ENCODE results near the gene BARHL1. TPM values are rescaled to one million over a fixed set of nuclear protein-coding genes. Genes with fewer than 3 reads are reported as not detected.

BARHL1 gene
- polyA plus RNA-seq, 1 of the 3 experiments (the other 2 are of a cell fraction), result not detected

GRCh38 chr9:132637801-132638200 is 55.4 kb downstream of the BARHL1 start:
- TF ChIP-seq NFIC (IDR thresholded peaks at IDR 0.05; ENCODE audit: borderline replicate concordance) (no peak), TEAD4 (IDR thresholded peaks at IDR 0.05; ENCODE audit: borderline replicate concordance, insufficient read depth) (no peak), ELF1 (IDR thresholded peaks at IDR 0.05) (no peak), POLR2AphosphoS5 (IDR thresholded peaks at IDR 0.05; ENCODE audit: low read depth, low read length) (no peak), USF2 (IDR thresholded peaks at IDR 0.05; ENCODE audit: borderline replicate concordance, low read depth, low read length) (no peak)
- Histone ChIP-seq H3F3A (replicated peaks; ENCODE audit: insufficient read depth) (peaks cover 4% of the 10 kb centered on the region), H3K9me3 (no peaks in the 10 kb centered on the region), H3K27me3 (ENCODE audit: insufficient read depth) (no peaks in the 10 kb centered on the region), H3K4me1 (ENCODE audit: control insufficient read depth in 1 of 2, insufficient read depth in 2 of 2, low read depth in 1 of 2, low read length in 1 of 2) (no peaks in the 10 kb centered on the region), H3K4me3 (ENCODE audit: low read depth in 2 of 2, low read length in 1 of 2) (no peak overlapping the region), H3K27ac (ENCODE audit: low read depth in 2 of 2, low read length in 1 of 2) (no peak overlapping the region), H3K9ac (no peak overlapping the region), H2AFZ (ENCODE audit: low read depth) (no peak overlapping the region), H3K79me2 (ENCODE audit: insufficient read depth) (no peaks in the 10 kb centered on the region), H3K36me3 (replicated peaks in 1 of 2; ENCODE audit: control insufficient read depth in 1 of 2, insufficient read depth in 2 of 2, low read length in 1 of 2) (peaks cover 40 to 71% of the 10 kb centered on the region in 2 experiments), H3K4me2 (no peak overlapping the region), H3K9me2 (no peaks in the 10 kb centered on the region), H4K20me1 (ENCODE audit: insufficient read depth) (no peaks in the 10 kb centered on the region)
- DNase-seq, result no peak
- WGBS (ENCODE audit: low lambda C conversion rate), result 91% methylated on average over 12 of the region's 12 CpGs
- ChIA-PET CTCF (no interaction called here), POLR2A (no interaction called here)

- CTCF ChIA-PET, result no interaction called here
- no peak overlapping the region for H3K4me2 ChIP-seq
- POLR2A ChIA-PET, result no interaction called here
- TF ChIP-seq NFIC (IDR thresholded peaks at IDR 0.05; ENCODE audit: borderline replicate concordance), result no peak
- TF ChIP-seq ELF1 (IDR thresholded peaks at IDR 0.05), result no peak
- TF ChIP-seq GATA2 (CRISPR knock-in tag; IDR thresholded peaks at IDR 0.05), result no peak
- TF ChIP-seq JUND (IDR thresholded peaks at IDR 0.05), result no peak
- TF ChIP-seq SIN3A (IDR thresholded peaks at IDR 0.05; ENCODE audit: borderline replicate concordance, low read depth, low read length), result no peak
- TF ChIP-seq USF2 (IDR thresholded peaks at IDR 0.05; ENCODE audit: borderline replicate concordance, low read depth, low read length), result no peak
- no peak for TF ChIP-seq RFX5 (IDR thresholded peaks at IDR 0.05; ENCODE audit: low read length)
- TF ChIP-seq RXRA (IDR thresholded peaks at IDR 0.05; ENCODE audit: borderline replicate concordance, low read depth), result no peak
- TF ChIP-seq RAD21 (IDR thresholded peaks at IDR 0.05; ENCODE audit: low read length), result no peak
- no peak for TF ChIP-seq USF1 (IDR thresholded peaks at IDR 0.05; ENCODE audit: borderline replicate concordance, low read depth)
- 94% methylated on average over 5 of the region's 5 CpGs for WGBS (ENCODE audit: low lambda C conversion rate)
- H3K9me3 ChIP-seq, result no peaks in the 10 kb centered on the region
- no peaks in the 10 kb centered on the region for H3K4me1 ChIP-seq (ENCODE audit: control insufficient read depth in 1 of 2, insufficient read depth in 2 of 2, low read depth in 1 of 2, low read length in 1 of 2)
- no peak overlapping the region for H3K27ac ChIP-seq (ENCODE audit: low read depth in 2 of 2, low read length in 1 of 2)
- H2AFZ ChIP-seq (ENCODE audit: low read depth), result no peak overlapping the region
- no peak overlapping the region for H3K4me3 ChIP-seq (ENCODE audit: low read depth in 2 of 2, low read length in 1 of 2)
- no peaks in the 10 kb centered on the region for H3F3A ChIP-seq (replicated peaks; ENCODE audit: insufficient read depth)
- peaks cover 40 to 68% of the 10 kb centered on the region in 2 experiments for H3K36me3 ChIP-seq (replicated peaks in 1 of 2; ENCODE audit: control insufficient read depth in 1 of 2, insufficient read depth in 2 of 2, low read length in 1 of 2)
- no peak overlapping the region for H3K9ac ChIP-seq
- DNase-seq, result no peak
- no peaks in the 10 kb centered on the region for H4K20me1 ChIP-seq (ENCODE audit: insufficient read depth)
- no peaks in the 10 kb centered on the region for H3K27me3 ChIP-seq (ENCODE audit: insufficient read depth)
- H3K9me2 ChIP-seq, result no peaks in the 10 kb centered on the region
- no peaks in the 10 kb centered on the region for H3K79me2 ChIP-seq (ENCODE audit: insufficient read depth)
Observed at GRCh38 chr9:132638240-132638639, 55.8 kb downstream of the BARHL1 start.

Data from SK-N-SH (cell line).